GM18520 (cell line): ENCODE results near the gene TBC1D13.

Source experiments
- ATAC-seq: cut with Tn5 transposase; IDR thresholded peaks from one replicate; pipeline ENCODE4 v1.9.1; 2021; ENCODE audit not compliant: unreplicated experiment

Gene TBC1D13

DNA sequence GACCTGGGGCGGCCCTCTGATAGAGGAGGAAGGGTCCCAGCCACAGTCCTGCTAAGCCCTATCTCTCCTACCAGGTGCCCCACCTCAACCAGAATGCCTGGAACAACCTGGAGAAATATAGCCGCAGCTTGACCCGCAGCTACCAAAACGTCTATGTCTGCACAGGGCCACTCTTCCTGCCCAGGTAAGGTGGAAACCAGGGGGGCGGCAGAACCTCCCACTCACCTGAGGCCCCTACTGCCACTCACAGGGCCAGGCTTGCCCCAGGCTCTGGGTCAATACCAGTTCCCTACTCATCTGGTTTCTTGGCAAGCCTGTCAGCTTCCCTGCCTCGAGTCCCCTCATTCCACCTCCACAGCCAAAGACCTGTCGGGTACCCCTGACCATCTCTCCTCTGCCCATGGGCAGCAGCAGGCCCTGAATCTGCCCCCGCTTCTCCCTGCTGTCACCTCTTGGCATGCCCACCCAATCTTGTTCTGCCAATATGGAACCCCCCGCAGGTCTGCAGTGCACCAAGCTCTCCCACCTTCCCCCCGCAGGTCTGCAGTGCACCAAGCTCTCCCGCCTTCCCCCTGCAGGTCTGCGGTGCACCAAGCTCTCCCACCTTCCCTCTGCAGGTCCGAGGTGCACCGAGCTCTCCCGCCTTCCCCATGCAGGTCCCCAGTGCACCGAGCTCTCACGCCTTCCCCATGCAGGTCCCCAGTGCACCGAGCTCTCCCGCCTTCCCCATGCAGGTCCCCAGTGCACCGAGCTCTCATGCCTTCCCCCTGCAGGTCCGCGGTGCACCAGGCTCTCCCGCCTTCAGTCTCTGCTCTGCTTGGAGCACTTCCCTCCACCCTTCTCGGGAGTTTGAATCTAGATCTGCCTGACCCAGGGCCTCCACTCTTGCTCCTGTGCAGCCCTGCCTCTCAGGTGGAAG, 33.9 kb downstream of the TBC1D13 start:
- no peak for ATAC-seq

DNA sequence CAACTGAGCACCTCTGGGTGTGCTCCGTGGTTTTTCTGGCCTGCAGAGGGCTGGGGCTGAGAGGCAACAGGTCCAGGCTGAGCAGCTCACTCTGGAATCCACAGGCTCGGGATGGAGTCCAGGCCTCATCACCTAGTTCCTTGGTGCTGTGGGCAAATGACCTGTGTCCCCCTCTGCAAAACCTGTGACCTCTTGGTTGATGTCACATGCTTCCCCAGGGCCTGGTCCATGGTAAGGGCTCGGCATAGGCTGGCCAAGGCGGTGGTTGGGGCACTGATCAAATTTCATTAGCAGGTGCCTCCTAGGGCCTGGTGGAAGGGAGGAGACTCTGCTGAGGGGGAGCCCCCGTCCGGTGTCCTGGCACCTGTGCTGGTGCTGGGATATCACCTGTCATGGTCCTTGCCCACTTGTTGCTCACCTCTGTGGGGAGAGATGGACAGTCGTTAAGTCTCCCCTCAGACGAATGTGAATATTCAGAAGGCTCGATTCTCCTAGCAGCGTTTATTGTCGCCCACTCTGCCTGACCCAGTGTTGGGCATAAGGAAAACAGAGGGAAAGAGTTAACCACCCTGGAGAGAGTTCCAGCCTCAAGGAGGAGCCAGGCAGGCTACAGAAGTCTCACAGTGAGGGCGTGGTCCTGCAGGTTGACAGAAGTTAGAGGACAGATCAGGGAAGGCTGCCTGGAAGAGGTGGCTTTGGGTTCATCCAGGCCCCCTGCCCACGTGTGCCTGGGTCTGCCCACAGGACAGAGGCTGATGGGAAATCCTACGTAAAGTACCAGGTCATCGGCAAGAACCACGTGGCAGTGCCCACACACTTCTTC, 34.7 kb downstream of the TBC1D13 start:
- ATAC-seq, result no peak

DNA sequence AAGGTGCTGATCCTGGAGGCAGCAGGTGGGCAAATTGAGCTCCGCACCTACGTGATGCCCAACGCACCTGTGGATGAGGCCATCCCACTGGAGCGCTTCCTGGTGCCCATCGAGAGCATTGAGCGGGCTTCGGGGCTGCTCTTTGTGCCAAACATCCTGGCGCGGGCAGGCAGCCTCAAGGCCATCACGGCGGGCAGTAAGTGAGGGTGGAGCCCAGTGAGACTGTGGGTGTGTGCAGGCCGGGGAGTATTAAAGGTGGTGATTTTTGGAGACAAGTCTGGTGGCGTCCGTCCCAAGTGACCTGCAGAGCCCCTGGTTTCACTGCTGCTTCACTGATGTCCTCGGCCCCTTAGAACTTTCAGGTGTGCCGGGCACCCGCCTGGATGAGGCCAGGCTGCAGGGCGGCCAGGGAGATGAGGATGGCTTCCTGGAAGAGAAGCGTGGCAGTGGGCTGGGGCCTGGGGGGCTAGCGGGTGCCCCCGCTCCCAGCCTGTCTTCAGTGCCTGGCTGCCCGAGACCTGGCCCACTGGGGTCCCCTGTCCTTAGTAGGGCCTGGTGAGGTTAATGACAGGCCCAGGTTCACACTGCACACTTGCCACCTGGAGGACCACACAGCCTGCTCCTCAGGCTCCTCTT, 35.5 kb downstream of the TBC1D13 start:
- ATAC-seq, result no peak

DNA sequence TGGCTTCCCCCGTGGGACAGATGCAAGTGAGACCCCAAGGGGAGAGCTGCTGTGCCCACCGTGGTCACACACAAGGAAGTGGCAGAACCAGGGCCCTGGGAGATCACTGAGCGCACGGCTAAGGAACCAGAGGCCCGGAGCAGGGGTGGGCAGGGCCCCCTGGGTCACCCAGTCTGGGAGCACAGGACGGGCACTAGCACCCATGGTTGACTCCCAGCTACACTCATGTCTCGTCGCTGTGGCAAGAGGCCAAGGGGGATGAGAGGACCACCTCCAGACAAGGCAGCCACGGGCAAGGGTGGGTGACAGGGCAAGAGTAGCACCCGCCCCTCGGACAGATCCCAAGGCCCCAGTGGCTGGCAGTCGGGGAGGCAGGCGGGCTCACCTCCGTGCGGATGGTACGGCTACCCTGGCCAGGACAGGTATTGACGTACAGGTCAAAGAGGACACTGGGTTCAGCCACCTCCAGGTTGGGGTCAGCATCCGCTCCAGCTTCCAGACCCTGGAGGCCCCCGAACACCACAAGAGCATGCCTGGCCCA, 36.4 kb downstream of the TBC1D13 start:
- ATAC-seq, result no peak

DNA sequence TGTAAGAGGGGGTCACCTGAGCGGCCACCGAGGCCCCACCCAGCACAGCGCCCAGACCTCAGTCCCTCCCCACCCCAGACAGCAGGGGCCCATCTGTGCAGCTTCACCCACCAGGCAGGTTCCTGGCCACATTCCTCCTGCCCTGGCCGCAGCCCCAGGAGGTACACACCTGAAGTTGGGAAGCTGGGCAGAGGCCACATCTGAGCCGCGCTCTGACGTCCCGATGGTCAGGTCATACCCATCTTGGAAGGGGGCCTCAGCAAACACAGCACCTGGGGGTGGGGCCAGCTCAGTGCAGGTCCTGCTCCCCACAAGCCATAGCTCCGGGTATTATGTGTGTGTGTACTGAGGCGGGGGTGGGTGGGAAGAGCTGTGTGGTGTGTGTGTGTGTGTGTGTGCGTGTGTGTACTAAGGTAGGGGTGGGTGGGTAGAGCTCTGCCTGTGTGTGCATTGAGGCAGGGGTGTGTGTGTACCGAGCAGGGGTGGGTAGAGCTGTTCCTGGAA, 36.9 kb downstream of the TBC1D13 start:
- no peak for ATAC-seq

DNA sequence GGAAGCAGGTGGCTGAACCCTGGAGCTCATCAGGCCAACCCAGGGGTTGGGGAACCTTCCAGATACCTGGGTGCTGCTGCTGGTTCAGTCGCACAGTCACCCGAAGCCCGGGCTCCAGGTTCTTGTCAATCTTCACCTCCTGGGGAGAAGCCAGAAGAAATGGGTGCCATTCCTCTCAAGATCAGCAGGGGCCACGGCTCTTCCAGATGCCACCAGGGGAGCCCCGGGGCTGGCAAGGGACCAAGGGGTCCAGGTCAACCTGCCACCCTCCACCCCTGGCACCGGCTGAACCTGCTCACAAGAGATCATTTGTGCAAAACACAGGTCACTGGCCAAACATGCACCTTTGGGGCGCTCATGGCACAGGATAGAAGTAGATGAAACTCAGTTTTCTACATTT, 37.9 kb downstream of the TBC1D13 start:
- ATAC-seq, result no peak

DNA sequence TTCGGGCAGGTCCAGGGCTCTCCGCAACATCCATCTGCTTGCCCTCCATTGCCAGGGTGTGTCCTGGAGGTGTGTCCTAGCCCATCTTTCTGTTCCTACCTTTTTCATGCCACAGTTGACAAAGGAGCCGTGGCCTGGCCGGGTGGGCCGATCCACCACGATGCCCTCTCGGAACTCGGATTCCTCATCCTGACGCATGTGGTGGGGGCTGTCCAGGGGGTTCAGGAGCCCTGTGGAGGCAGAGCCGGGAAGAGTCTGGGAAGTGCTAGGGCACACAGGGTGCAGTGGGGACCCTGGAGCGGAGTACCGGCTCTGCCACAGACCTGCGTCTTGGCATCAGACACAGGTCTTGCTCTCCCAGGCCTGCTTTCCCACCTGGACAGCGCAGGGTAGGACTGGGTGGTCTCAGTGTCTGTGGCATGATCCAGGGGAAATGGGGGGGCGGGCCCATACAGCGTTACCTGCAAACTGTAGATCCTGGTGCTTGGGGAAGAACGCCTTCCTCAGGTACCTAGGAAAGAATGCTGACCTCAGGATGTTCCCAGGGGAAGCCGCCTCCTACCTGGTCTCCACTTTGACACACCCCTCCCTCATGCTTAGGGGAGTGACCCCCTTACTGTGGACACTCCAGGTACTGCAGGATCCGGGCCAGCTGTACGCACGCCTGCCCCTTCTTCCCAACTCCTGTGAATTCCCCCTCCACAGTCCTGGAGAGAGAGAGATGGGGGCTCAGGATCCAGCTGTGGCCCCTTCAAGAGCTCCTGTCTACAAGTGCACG, 39.1 kb downstream of the TBC1D13 start:
- no peak for ATAC-seq

DNA sequence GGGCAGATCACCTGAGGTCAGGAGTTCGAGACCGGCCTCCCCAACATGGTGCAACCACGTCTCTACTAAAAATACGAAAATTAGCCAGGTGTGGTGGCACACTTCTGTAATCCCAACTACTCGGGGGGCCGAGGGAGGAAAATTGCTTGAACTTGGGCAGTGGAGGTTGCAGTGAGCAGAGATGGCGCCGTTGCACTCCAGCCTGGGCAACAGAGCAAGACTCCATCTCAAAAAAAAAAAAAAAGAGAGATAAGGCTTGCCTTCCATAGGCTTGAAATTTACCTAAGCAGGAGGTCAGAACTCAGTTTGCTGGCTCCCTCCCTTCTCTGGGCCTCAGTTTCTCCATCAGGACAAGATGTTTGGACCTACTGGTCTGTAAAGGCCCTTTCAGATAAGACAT, 41.2 kb downstream of the TBC1D13 start:
- no peak for ATAC-seq

DNA sequence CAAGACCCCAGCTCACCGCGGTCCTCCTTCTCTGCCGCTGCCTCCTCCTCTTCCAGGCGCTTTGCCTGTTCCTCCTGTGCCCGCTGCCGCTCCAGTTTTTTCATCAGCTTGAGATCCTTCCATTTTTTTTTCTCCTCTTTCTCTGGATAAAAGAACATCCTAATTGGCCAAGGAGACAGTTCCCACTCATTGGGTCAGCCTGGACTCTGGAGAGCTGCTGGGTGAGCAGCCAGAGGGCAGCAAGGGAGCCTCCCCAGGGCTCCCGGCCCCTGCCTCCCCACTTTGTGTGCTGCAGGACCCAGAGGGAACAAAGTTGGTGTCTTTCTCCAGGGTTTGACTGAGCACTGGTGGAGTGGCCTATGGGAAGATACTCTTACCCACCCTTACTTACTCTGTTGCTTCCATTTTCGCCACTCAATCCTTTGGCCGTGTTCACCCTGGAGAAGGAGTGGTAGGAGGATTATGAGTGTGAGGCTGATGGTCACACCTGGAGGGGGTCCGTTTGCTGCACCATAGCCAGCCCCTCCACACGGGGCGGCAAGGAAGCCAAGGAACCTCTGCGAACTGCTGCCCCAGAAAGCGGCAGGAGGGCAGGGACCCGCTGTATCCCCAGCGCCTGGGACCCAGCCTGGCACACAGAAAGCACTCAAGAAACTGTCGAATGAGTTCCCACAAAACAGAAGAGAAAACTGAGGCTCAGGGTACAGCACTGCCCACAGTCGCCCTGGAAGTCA, 41.8 kb downstream of the TBC1D13 start:
- ATAC-seq, result no peak

DNA sequence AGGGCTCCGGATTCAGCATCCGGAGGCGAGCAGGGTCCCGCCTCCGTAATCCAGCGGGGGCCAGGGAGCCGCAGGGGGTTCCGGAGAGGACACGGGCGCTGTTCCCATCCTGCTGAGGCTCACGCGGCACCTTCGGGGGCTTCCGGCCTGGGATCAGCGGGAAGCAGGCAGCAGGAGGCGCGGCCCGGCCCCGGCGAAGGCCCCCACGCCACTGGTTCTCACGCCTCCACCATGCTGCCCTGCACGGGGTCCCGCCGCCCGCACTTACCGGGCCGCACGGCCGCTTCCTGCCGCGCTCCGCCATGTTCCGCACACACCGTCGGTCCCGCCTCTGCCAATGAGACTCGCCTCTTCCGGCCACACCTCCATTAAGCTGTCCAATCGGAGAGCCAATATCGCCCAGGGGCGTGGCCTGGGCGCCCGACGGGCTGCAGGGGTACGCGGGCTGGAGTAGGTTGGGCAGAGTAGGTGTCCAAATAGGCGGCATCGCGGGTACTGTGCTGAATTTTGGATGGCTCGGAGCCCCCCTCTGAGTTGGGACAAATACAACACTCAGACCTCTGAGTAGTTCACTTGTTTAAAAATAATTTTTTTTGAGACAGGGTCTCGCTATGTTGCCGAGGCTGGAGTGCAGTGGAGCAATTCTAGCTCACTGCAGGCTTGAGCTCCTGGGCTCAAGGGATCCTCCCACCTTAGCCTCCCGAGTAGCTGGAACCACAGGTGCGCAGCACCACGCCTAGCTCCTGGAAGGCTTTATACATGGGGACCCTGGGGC, 42.6 kb downstream of the TBC1D13 start, which contains the start of gene SPOUT1:
Gene SPOUT1 (minus strand): TSS at position 318 of the 775 bp plus-strand sequence. CDS start 14 bp downstream, at position 304.
- ATAC-seq, result peak; percentile 98

DNA sequence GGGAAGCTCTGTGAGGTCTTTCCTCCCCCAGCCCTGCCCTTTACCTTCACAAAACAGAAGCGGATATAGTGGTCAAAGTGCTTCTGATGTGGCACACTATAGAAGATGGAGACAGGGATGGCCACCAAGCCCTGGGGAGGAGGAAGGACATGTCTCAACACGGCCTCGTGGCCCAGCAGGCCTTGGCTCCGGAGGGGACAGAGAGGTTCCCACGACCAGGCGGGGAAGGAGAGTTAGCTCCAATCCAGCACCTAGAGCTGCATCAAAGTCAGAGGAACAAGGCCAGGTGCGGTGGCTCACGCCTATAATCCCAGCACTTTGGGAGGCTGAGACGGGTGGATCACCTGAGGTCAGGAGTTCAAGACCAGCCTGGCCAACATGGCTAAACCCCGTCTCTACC, 46.6 kb downstream of the TBC1D13 start:
- no peak for ATAC-seq

DNA sequence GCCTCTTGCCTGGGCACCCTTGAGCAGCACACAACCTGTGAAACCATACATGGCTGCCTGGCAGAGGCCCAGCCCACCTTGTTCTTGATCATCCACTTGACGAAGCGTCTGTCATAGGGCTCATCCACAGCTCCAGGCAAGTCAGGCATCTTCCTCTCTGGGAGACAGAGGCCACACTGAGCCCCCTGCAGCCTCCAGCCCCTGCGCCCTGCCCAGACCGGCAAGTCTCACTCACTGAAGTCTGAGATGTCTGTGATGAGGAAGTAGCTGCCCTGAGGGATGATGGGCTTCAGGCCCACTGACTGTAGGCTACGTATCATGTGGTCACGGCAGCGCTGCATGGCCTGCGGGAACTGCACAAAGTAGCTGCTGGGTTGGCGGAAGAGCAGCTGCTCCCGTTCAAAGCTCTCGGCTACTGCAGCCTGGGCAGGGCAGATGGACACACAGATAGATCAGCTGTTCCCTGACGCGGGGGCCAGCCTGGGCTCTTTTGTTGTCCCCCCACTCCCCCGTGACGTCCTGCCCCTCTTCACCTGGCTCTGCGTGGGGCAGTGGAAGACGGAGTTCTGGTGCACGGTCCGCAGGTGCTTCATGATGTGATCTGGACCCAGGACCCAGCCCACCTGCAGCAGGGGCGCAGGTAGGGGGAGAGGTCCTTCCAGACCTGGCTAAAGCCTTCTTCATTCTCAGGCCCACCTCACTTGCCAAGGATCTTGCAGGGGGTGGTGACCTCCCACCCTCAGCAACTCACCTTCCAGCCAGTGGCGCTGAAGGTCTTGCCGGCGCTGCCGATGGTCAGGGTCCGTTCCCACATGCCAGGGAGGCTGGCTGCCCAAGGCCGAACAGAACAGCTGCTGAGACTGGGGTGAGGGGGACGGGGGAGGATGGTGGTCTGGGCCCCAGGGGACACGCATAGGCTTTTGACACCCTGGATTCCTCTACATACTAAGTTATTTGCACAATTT, 48.5 kb downstream of the TBC1D13 start:
- no peak for ATAC-seq

DNA sequence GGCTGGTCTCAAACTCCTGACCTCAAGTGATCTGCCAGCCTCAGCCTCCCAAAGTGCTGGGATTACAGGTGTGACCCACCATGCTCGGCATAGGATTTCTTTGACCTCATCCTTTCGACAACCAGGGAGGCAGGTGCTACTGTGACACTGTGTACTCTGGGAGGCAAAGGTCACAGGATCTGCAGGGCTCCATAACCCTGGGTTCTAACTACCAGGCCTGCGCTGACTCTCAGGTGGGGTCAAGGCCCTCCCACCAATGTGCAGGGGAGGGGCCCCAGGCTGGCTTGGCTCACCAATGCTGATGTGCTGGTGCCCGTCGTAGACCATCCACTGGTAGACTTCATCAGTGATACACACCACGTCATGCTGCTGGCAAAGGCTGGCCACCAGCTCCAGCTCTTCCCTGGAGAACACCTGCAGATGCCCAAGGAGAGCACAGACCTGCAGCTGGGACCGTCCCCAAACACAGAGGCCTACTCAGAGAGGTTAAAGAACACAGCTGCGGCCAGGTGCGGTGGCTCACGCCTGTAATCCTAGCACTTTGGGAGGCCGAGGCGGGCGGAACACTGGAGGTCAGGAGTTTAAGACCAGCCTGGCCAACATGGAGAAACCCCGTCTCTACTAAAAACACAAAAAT, 49.6 kb downstream of the TBC1D13 start:
- no peak for ATAC-seq

DNA sequence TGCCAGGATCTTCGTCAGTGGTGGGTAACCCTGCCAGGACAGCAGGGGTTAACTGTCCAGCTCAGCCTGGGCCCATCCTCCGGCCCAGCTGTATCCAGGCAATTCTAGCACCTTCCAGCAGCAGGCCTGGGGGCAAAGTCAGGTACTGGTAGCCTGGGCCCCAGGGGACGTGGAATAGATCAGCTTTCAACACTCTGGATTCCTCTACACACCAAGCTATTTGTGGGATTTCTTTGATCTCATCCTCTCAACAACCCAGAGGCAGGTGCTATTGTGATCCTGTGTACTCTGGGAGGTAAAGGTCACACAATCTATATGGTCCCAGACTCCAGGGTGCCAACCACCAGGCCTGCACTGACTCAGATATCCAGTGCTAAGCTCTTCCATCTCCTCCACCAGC, 51.3 kb downstream of the TBC1D13 start:
- ATAC-seq, result no peak

DNA sequence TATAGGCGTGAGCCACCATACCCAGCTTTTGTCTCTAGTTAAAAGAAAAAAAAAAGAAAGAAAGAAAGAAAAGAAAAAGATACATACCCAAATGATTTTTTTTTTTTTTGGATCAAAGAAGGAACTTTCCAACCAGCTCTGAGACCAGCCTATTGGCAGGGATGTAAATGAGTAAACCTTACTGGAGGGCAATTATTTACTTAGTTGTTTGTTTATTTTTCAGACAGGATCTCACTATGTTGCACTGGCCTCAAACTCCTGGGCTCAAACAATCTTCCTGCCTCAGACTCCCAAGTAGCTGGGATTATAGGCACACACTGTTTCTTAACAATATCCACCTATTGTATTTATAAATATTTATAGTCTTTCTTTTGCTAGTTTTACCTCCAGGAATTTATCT, 53.5 kb downstream of the TBC1D13 start:
- ATAC-seq, result no peak

DNA sequence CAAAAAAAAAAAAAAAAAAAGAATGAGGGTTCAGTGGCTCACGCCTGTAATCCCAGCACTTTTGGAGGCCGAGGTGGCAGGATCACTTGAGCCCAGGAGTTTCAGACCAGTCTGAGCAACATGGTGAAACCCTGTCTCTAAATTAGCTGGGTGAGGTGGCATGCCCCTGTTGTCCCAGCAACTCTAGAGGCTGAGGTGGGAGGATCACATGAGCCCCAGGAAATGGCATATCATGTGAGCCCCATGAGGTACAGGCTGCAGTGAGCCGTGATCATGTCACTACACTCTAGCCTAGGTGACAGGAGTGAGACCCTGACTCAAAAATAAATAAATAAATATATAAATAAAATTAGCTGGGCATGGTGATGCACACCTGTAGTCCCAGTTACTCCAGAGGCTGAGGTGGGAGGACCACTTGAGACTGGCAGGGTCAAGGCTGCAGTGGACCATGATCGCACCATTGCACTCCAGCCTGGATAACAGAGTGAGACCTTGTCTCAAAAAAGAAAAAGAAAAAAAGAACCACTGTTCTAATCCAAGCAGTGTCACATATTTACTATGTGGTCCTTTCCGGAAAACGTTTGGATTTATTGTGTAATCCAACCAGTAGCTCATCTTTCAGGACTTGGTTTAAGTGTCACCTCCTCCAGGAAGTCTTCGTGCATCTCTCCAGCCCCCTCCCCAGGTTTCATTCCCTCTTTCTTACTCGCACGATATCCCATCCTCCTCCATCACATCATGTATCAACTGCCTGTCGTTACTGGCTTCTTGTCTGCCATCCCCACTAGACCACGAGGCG, 54.8 kb downstream of the TBC1D13 start:
- ATAC-seq, result no peak
